ENCODE data around the gene CLPTM1L. TPM values are rescaled to one million over a fixed set of nuclear protein-coding genes. Genes with fewer than 3 reads are reported as not detected.

The CLPTM1L gene, protein sequence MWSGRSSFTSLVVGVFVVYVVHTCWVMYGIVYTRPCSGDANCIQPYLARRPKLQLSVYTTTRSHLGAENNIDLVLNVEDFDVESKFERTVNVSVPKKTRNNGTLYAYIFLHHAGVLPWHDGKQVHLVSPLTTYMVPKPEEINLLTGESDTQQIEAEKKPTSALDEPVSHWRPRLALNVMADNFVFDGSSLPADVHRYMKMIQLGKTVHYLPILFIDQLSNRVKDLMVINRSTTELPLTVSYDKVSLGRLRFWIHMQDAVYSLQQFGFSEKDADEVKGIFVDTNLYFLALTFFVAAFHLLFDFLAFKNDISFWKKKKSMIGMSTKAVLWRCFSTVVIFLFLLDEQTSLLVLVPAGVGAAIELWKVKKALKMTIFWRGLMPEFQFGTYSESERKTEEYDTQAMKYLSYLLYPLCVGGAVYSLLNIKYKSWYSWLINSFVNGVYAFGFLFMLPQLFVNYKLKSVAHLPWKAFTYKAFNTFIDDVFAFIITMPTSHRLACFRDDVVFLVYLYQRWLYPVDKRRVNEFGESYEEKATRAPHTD
- 87.5 and 100 TPM in 2 replicates for total RNA-seq

DNA sequence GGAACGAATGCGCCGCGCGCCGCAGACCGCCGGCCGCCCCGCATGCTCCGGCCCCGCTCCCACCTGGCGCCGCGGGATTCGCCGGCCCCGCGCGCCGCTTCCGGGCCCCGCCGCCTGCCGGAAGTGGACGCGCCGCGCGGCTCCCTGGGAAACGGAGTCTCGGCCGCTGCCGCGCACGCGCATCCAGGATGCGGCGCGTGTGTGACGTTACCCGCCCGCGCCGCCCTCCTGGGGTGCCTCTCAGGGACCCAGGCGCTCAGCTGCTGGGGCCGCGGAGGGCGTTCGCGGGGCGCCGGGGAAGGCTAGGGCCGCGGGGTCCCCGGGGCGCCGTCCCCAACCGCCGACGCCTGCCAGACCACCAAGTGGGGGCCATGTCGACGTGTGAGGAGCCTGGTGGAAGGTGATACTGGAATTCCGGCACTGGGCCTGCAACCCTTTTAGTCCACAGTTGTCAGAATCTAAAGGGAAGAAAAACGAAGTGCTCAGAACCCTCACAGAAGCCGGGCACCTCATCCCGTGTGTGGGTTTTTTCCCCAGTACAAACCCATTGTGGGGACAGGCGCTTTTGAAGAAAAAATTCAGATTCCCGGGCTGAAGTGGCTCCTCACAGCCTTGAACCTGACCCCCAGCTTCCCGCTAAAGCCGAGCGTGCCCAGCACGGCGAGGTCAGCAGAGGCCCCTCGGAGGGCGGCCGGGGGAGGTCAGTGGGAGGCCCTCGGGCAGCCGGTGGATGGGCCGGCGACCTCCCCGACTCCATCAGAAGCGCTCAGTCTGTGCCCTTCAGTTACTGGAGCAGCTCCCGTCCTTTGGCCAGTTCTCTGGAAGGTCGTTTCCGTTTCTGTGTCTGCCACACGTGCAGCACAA is at the start of gene CLPTM1L:
CLPTM1L (minus strand) TSS at position 125 of the 864 bp plus-strand sequence. CDS start 258 bp downstream, outside the sequence.
- TF ChIP-seq, protein P1, sequence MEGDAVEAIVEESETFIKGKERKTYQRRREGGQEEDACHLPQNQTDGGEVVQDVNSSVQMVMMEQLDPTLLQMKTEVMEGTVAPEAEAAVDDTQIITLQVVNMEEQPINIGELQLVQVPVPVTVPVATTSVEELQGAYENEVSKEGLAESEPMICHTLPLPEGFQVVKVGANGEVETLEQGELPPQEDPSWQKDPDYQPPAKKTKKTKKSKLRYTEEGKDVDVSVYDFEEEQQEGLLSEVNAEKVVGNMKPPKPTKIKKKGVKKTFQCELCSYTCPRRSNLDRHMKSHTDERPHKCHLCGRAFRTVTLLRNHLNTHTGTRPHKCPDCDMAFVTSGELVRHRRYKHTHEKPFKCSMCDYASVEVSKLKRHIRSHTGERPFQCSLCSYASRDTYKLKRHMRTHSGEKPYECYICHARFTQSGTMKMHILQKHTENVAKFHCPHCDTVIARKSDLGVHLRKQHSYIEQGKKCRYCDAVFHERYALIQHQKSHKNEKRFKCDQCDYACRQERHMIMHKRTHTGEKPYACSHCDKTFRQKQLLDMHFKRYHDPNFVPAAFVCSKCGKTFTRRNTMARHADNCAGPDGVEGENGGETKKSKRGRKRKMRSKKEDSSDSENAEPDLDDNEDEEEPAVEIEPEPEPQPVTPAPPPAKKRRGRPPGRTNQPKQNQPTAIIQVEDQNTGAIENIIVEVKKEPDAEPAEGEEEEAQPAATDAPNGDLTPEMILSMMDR (IDR thresholded peaks at IDR 0.05): no peak
- H3K27ac Mint-ChIP-seq: peak within 1 kb of the TSS; percentile 80
- H3K36me3 Mint-ChIP-seq (ENCODE audit: low read depth): peaks cover 31% of the 10 kb centered on the region
- H3K9me3 Mint-ChIP-seq: no peaks in the 10 kb centered on the region
- H3K4me1 Mint-ChIP-seq: peaks cover 37% of the 10 kb centered on the region
- DNase-seq (peak; percentile 92), ATAC-seq (ENCODE audit: low read depth) (peak; percentile 94)
- POLR2A ChIA-PET: interaction anchor here (0.6 to 2.9 kb wide), 13 partner anchors 17 to 290 kb away, joined by 3 to 14 read pairs (median 4); no protein-coding TSS in a partner anchor
- intact Hi-C loops (cut with micrococcal nuclease): loop anchor here (1.0 to 10.0 kb wide), 6 partner anchors 22 to 296 kb away; partner anchors contain the start of gene LPCAT1
- no peaks in the 10 kb centered on the region for H3K27me3 Mint-ChIP-seq
- peak within 1 kb of the TSS; percentile 88 for H3K4me3 Mint-ChIP-seq
- CTCF ChIA-PET: interaction anchor here (1.0 kb wide), 2 partner anchors 41 to 249 kb away, joined by 3 read pairs; no protein-coding TSS in a partner anchor

DNA sequence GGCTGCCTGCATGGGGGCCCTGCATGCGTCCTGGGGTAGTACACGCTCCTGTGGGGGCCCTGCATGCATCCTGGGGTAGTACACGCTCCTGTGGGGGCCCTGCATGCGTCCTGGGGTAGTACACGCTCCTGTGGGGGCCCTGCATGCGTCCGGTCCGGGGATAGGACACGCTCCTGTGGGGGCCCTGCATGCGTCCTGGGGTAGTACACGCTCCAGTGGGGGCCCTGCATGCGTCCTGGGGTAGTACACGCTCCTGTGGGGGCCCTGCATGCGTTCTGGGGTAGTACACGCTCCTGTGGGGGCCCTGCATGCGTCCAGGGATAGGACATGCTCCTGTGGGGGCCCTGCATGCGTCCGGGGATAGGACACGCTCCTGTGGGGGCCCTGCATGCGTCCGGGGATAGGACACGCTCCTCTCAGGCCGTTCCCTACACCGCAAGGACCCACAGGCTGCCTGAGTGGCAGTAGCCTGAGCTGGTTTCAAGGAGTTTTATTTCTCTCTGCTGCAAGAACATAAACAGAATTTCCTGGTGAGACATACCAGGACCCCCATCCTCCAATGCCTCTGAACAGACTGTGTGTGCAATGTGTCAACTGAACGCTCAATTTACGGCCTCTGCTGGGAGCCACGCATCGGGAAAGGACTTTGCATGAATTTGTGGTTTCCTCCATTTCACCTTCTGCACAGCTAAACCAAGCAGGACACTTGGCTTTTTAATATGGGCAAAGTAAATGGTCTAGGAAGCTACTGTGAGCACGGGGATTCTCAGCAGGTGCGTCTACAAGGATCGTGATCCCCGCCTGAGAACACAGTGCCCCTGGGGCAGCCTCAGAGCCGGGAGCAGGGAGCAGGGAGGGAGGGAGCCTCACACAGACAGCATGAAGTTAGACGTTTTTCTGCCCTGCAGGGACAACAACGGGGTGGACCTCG is 48.9 kb upstream of the CLPTM1L start:
- Mint-ChIP-seq H3K36me3 (ENCODE audit: low read depth) (no peaks in the 10 kb centered on the region), H3K9me3 (no peaks in the 10 kb centered on the region), H3K4me1 (no peaks in the 10 kb centered on the region), H3K4me3 (no peak overlapping the region), H3K27ac (no peak overlapping the region), H3K27me3 (peaks cover 21% of the 10 kb centered on the region)
- TF ChIP-seq, protein P1 (IDR thresholded peaks at IDR 0.05): no peak
- ChIA-PET POLR2A (no interaction called here), CTCF (no interaction called here)
- DNase-seq: no peak
- intact Hi-C loops (cut with micrococcal nuclease): no loop called here
- ATAC-seq (ENCODE audit: low read depth): no peak

- no peaks in the 10 kb centered on the region for H3K36me3 Mint-ChIP-seq (ENCODE audit: low read depth)
- H3K9me3 Mint-ChIP-seq: no peaks in the 10 kb centered on the region
- H3K27me3 Mint-ChIP-seq: peaks cover 21% of the 10 kb centered on the region
- H3K4me1 Mint-ChIP-seq: no peaks in the 10 kb centered on the region
- DNase-seq (no peak), ATAC-seq (ENCODE audit: low read depth) (no peak)
- POLR2A ChIA-PET: no interaction called here
- H3K27ac Mint-ChIP-seq: no peak overlapping the region
- no peak overlapping the region for H3K4me3 Mint-ChIP-seq
- intact Hi-C loops (cut with micrococcal nuclease): no loop called here
- TF ChIP-seq, protein P1 (IDR thresholded peaks at IDR 0.05): no peak
- CTCF ChIA-PET: no interaction called here
Measured at GRCh38 chr5:1392801-1393565, 48.1 kb upstream of the CLPTM1L start.

GRCh38 chr5:1392261-1392660 is 47.4 kb upstream of the CLPTM1L start:
- no peaks in the 10 kb centered on the region for H3K9me3 Mint-ChIP-seq
- H3K4me3 Mint-ChIP-seq: no peak overlapping the region
- H3K27ac Mint-ChIP-seq: no peak overlapping the region
- POLR2A ChIA-PET: no interaction called here
- no peaks in the 10 kb centered on the region for H3K36me3 Mint-ChIP-seq (ENCODE audit: low read depth)
- no peak for ATAC-seq (ENCODE audit: low read depth)
- DNase-seq: no peak
- peaks cover 21% of the 10 kb centered on the region for H3K27me3 Mint-ChIP-seq
- intact Hi-C loops (cut with micrococcal nuclease): no loop called here
- CTCF ChIA-PET: no interaction called here
- TF ChIP-seq, protein P1 (IDR thresholded peaks at IDR 0.05): no peak
- H3K4me1 Mint-ChIP-seq: no peaks in the 10 kb centered on the region
